ENCODE measurements around the gene MAGEB4.
"Not testable (repeated sequence)": the region's sequence is repeated elsewhere in the genome, so short reads cannot be mapped to it uniquely, and the experiment has no call there.

The MAGEB4 gene

GRCh38 chrX:30241724-30242415 lies at the start of gene MAGEB4:
TSS of gene MAGEB4 (plus strand) at chrX:30242000. CDS start at chrX:30242136, 136 bp downstream.
- TF ChIP-seq CTCF (IDR thresholded peaks at IDR 0.05), result no peak
- Histone ChIP-seq H3K36me3 (ENCODE audit: control insufficient read depth, insufficient read depth, low read length) (no peaks in the 10 kb centered on the region), H2AFZ (no peak within 1 kb of the TSS), H3K9ac (no peak within 1 kb of the TSS), H3K27ac (no peak within 1 kb of the TSS), H3K4me1 (no peaks in the 10 kb centered on the region), H3K4me3 (ENCODE audit: low read depth, low read length) (no peak within 1 kb of the TSS), H3K9me3 (ENCODE audit: control insufficient read depth, low read length) (no peaks in the 10 kb centered on the region), H3K79me2 (no peaks in the 10 kb centered on the region), H3K27me3 (ENCODE audit: control insufficient read depth, insufficient read depth, low read length) (no peaks in the 10 kb centered on the region), H3K4me2 (ENCODE audit: low read length) (no peak within 1 kb of the TSS)

- not testable (repeated sequence) for H3K27me3 ChIP-seq (ENCODE audit: control insufficient read depth, insufficient read depth, low read length); H3K9ac ChIP-seq; H3K9me3 ChIP-seq (ENCODE audit: control insufficient read depth, low read length); H3K4me2 ChIP-seq (ENCODE audit: low read length); H3K79me2 ChIP-seq; H3K27ac ChIP-seq; H3K4me3 ChIP-seq (ENCODE audit: low read depth, low read length); H3K4me1 ChIP-seq; H3K36me3 ChIP-seq (ENCODE audit: control insufficient read depth, insufficient read depth, low read length); H2AFZ ChIP-seq
These were observed 47.9 kb upstream of the MAGEB4 start for GRCh38 chrX:30193910-30194309.

- Histone ChIP-seq H3K9ac (no peak overlapping the region), H3K4me2 (ENCODE audit: low read length) (no peak overlapping the region), H3K36me3 (ENCODE audit: control insufficient read depth, insufficient read depth, low read length) (no peaks in the 10 kb centered on the region), H3K79me2 (no peaks in the 10 kb centered on the region), H3K4me1 (no peaks in the 10 kb centered on the region), H2AFZ (no peak overlapping the region), H3K4me3 (ENCODE audit: low read depth, low read length) (no peak overlapping the region), H3K27me3 (ENCODE audit: control insufficient read depth, insufficient read depth, low read length) (no peaks in the 10 kb centered on the region), H3K27ac (no peak overlapping the region), H3K9me3 (ENCODE audit: control insufficient read depth, low read length) (no peaks in the 10 kb centered on the region)
- TF ChIP-seq CTCF (IDR thresholded peaks at IDR 0.05), result no peak
These were observed 45.5 kb upstream of the MAGEB4 start for GRCh38 chrX:30196322-30196721.

GRCh38 chrX:30212172-30212571 lies 29.6 kb upstream of the MAGEB4 start:
- no peaks in the 10 kb centered on the region for H3K27me3 ChIP-seq (ENCODE audit: control insufficient read depth, insufficient read depth, low read length)
- H3K4me2 ChIP-seq (ENCODE audit: low read length), result no peak overlapping the region
- H3K9ac ChIP-seq, result no peak overlapping the region
- no peak overlapping the region for H3K4me3 ChIP-seq (ENCODE audit: low read depth, low read length)
- TF ChIP-seq CTCF (IDR thresholded peaks at IDR 0.05), result no peak
- H3K9me3 ChIP-seq (ENCODE audit: control insufficient read depth, low read length), result no peaks in the 10 kb centered on the region
- H3K27ac ChIP-seq, result no peak overlapping the region
- H3K79me2 ChIP-seq, result no peaks in the 10 kb centered on the region
- H3K36me3 ChIP-seq (ENCODE audit: control insufficient read depth, insufficient read depth, low read length), result no peaks in the 10 kb centered on the region
- H3K4me1 ChIP-seq, result no peaks in the 10 kb centered on the region
- no peak overlapping the region for H2AFZ ChIP-seq

- no peak within 1 kb of the TSS for H3K9ac ChIP-seq
- H3K9me3 ChIP-seq (ENCODE audit: control insufficient read depth, low read length), result no peaks in the 10 kb centered on the region
- no peak within 1 kb of the TSS for H3K27ac ChIP-seq
- no peak within 1 kb of the TSS for H2AFZ ChIP-seq
- H3K4me1 ChIP-seq, result no peaks in the 10 kb centered on the region
- H3K79me2 ChIP-seq, result no peaks in the 10 kb centered on the region
- H3K4me2 ChIP-seq (ENCODE audit: low read length), result no peak within 1 kb of the TSS
- TF ChIP-seq CTCF (IDR thresholded peaks at IDR 0.05), result no peak
- H3K27me3 ChIP-seq (ENCODE audit: control insufficient read depth, insufficient read depth, low read length), result no peaks in the 10 kb centered on the region
- no peaks in the 10 kb centered on the region for H3K36me3 ChIP-seq (ENCODE audit: control insufficient read depth, insufficient read depth, low read length)
- H3K4me3 ChIP-seq (ENCODE audit: low read depth, low read length), result no peak within 1 kb of the TSS
These were observed 26.4 kb upstream of the MAGEB4 start, which contains the start of gene MAGEB2 for GRCh38 chrX:30215357-30215843. TSS of gene MAGEB2 (plus strand) at chrX:30215563. CDS start at chrX:30218581, 3,018 bp downstream.
